HCT116 (cell line): ENCODE data around the gene TTC12.
"Not testable (repeated sequence)": the region's sequence is repeated elsewhere in the genome, so short reads cannot be mapped to it uniquely, and the experiment has no call there.

Source experiments
- CTCF ChIP-seq, 3 experiments: fragments of 200-600 bp in 1 of 3; sonication (generic) in 1 of 3; IDR thresholded peaks in 2 of 3; conservative IDR thresholded peaks in 1 of 3; 2 replicates each; pipeline ENCODE4 v1.5.1; 2012 to 2017; ENCODE audit warnings: low read depth in 2 of 3, low read length in 2 of 3, antibody characterized with exemption in 1 of 3, borderline replicate concordance in 1 of 3, control low read depth in 1 of 3, mild to moderate bottlenecking in 1 of 3, mixed read lengths in 1 of 3, mixed run types in 1 of 3, moderate library complexity in 1 of 3; ENCODE audit not compliant: insufficient read depth in 1 of 3
- EZH2 ChIP-seq: fragments of 200-600 bp; sonication (generic); IDR thresholded peaks from 2 replicates; pipeline ENCODE4 v1.6.1; 2017; ENCODE audit warnings: antibody characterized with exemption, mixed run types
- POLR2A ChIP-seq: IDR thresholded peaks from 2 replicates; pipeline ENCODE4 v1.7.0; 2011; ENCODE audit warnings: borderline replicate concordance; ENCODE audit not compliant: insufficient read depth, insufficient read length; ENCODE audit errors: extremely low read depth
- POLR2AphosphoS5 ChIP-seq: IDR thresholded peaks from 2 replicates; pipeline ENCODE4 v1.6.1; 2011; ENCODE audit warnings: mild to moderate bottlenecking, low read depth, low read length, moderate library complexity
- RAD21 ChIP-seq: IDR thresholded peaks from 2 replicates; pipeline ENCODE4 v1.6.1; 2012; ENCODE audit warnings: low read depth, mild to moderate bottlenecking
- REST ChIP-seq: IDR thresholded peaks from 2 replicates; pipeline ENCODE4 v1.6.1; 2012; ENCODE audit warnings: low read depth
- SIN3A ChIP-seq: IDR thresholded peaks from 2 replicates; pipeline ENCODE4 v1.6.1; 2012; ENCODE audit warnings: low read depth
- YY1 ChIP-seq: IDR thresholded peaks from 2 replicates; pipeline ENCODE4 v1.6.1; 2011; ENCODE audit warnings: low read length, low read depth, moderate library complexity, mild to moderate bottlenecking; ENCODE audit not compliant: insufficient replicate concordance; ENCODE audit errors: extremely low read depth
- ZFX ChIP-seq: fragments of 450-650 bp; IDR thresholded peaks from 2 replicates; pipeline ENCODE4 v1.6.1; 2017

DNA sequence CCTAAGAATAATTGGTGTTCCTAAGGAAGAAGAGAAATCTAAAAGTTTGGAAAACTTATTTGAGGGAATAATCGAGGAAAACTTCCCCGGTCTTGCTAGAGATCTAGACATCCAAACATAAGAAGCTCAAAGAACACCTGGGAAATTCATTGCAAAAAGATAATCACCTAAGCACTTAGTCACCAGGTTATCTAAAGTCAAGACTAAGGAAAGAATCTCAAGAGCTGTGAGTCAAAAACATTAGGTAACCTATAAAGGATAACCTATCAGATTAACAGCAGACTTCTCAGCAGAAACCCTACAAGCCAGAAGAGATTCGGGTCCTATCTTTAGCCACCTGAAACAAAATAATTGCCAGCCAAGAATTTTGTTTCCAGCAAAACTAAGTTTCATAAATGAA, 15.9 kb upstream of the TTC12 start:
- not testable (repeated sequence) for TF ChIP-seq CTCF (IDR thresholded peaks at IDR 0.05 in 2 of 3, conservative IDR thresholded peaks at IDR 0.05 in 1 of 3; ENCODE audit: borderline replicate concordance in 1 of 3, insufficient read depth in 1 of 3, low read depth in 2 of 3, low read length in 2 of 3); EZH2; POLR2AphosphoS5; POLR2A; RAD21; REST; ZFX; YY1; SIN3A
